ENCODE results near the gene QARS1. TPM values are rescaled to one million over a fixed set of nuclear protein-coding genes. Genes with fewer than 3 reads are reported as not detected.
A peak's percentile ranks its signal among the peaks of the same experiment; 100 is the strongest.

Gene QARS1
- total and polyA plus RNA-seq, 10 of the 15 experiments (the other 5 are each of a cell fraction or from before 2014, with no cell fraction given) = 168 to 476 (median 318) TPM

- TF ChIP-seq SUZ12 (IDR thresholded peaks at IDR 0.05; ENCODE audit: unreplicated experiment) (no peak), TBL1XR1 (IDR thresholded peaks at IDR 0.05; ENCODE audit: low read depth, low read length) (no peak), NFYA (IDR thresholded peaks at IDR 0.05; ENCODE audit: borderline replicate concordance, low read depth, low read length) (no peak), RFX5 (IDR thresholded peaks at IDR 0.05; ENCODE audit: low read depth, low read length) (no peak), BCLAF1 (IDR thresholded peaks at IDR 0.05) (no peak), ETV6 (conservative IDR thresholded peaks at IDR 0.05 in 1 of 2, IDR thresholded peaks at IDR 0.05 in 1 of 2; ENCODE audit: borderline replicate concordance in 1 of 2, low read depth in 1 of 2) (no peak), ZZZ3 (IDR thresholded peaks at IDR 0.05; ENCODE audit: control insufficient read depth, insufficient read length, low read depth) (no peak), E2F8 (IDR thresholded peaks at IDR 0.05; ENCODE audit: low read depth, partially characterized antibody) (no peak), CREB1 (IDR thresholded peaks at IDR 0.05; ENCODE audit: low read depth) (peak; percentile 52; the same call in 1 of the 2 replicates), CHD4 (IDR thresholded peaks at IDR 0.05) (no peak), ATF7 (IDR thresholded peaks at IDR 0.05; ENCODE audit: low read depth) (no peak), RB1 (IDR thresholded peaks at IDR 0.05; ENCODE audit: borderline replicate concordance) (peak; percentile 92), ZBTB4 (CRISPR knock-in tag; IDR thresholded peaks at IDR 0.05) (no peak), IKZF2 (IDR thresholded peaks at IDR 0.05) (no peak), CHD2 (IDR thresholded peaks at IDR 0.05; ENCODE audit: borderline replicate concordance, low read depth, low read length) (peak; percentile 83), KLF5 (IDR thresholded peaks at IDR 0.05; ENCODE audit: partially characterized antibody) (no peak), BHLHE40 (IDR thresholded peaks at IDR 0.05; ENCODE audit: borderline replicate concordance in 1 of 2, low read depth in 2 of 2, low read length in 1 of 2) (no peak), HSF1 (IDR thresholded peaks at IDR 0.05; ENCODE audit: low read depth, low read length) (no peak), POLR2AphosphoS5 (IDR thresholded peaks at IDR 0.05; ENCODE audit: low read length) (peak; percentile 96)
Measured at GRCh38 chr3:49104427-49105291, at the start of gene QARS1 (continued).
